Activated gamma-delta T cell (primary cell): ENCODE data around the gene STARD9.
"Not testable (repeated sequence)": the region's sequence is repeated elsewhere in the genome, so short reads cannot be mapped to it uniquely, and the experiment has no call there.

ENCODE experiments used
- DNase-seq: peaks from one replicate; lab custom pipeline; 2025; lab: John Stamatoyannopoulos, UW

STARD9 gene

GRCh38 chr15:42590619-42591237, 15.3 kb downstream of the STARD9 start:
- no peak for DNase-seq

- DNase-seq: no peak
Observed at GRCh38 chr15:42591238-42591934, 16.0 kb downstream of the STARD9 start.

- no peak for DNase-seq
Observed at GRCh38 chr15:42592716-42593115, 17.3 kb downstream of the STARD9 start.

- DNase-seq: no peak
Observed at GRCh38 chr15:42593143-42593542, 17.7 kb downstream of the STARD9 start.

GRCh38 chr15:42594095-42594494, 18.7 kb downstream of the STARD9 start:
- DNase-seq: no peak

- no peak for DNase-seq
Observed at GRCh38 chr15:42595626-42596240, 20.3 kb downstream of the STARD9 start.

GRCh38 chr15:42601316-42601715, 25.9 kb downstream of the STARD9 start:
- DNase-seq: not testable (repeated sequence)

- no peak for DNase-seq
Observed at GRCh38 chr15:42602501-42602900, 27.1 kb downstream of the STARD9 start.

- DNase-seq: no peak
Observed at GRCh38 chr15:42603978-42604377, 28.6 kb downstream of the STARD9 start.

GRCh38 chr15:42604894-42605744, 29.7 kb downstream of the STARD9 start:
- DNase-seq: no peak

GRCh38 chr15:42605796-42606195, 30.4 kb downstream of the STARD9 start:
- no peak for DNase-seq

GRCh38 chr15:42608110-42608531, 32.7 kb downstream of the STARD9 start:
- DNase-seq: no peak

GRCh38 chr15:42608752-42609488, 33.5 kb downstream of the STARD9 start:
- no peak for DNase-seq

- DNase-seq: no peak
Observed at GRCh38 chr15:42611532-42611931, 36.1 kb downstream of the STARD9 start.

GRCh38 chr15:42612367-42612912, 37.0 kb downstream of the STARD9 start:
- no peak for DNase-seq

GRCh38 chr15:42616107-42616506, 40.7 kb downstream of the STARD9 start:
- DNase-seq: no peak

GRCh38 chr15:42619656-42620371, 44.4 kb downstream of the STARD9 start:
- DNase-seq: no peak

- DNase-seq: no peak
Observed at GRCh38 chr15:42621386-42621785, 46.0 kb downstream of the STARD9 start.

GRCh38 chr15:42621996-42622925, 46.9 kb downstream of the STARD9 start:
- DNase-seq: no peak

- DNase-seq: no peak
Observed at GRCh38 chr15:42623951-42624350, 48.5 kb downstream of the STARD9 start.
